Measurements from ENCODE around the gene PCDH15. TPM values are rescaled to one million over a fixed set of nuclear protein-coding genes. Genes with fewer than 3 reads are reported as not detected.
"Not testable (repeated sequence)": the region's sequence is repeated elsewhere in the genome, so short reads cannot be mapped to it uniquely, and the experiment has no call there.

PCDH15 gene
- total RNA-seq, 1 donor from 2014 or later = not detected

DNA sequence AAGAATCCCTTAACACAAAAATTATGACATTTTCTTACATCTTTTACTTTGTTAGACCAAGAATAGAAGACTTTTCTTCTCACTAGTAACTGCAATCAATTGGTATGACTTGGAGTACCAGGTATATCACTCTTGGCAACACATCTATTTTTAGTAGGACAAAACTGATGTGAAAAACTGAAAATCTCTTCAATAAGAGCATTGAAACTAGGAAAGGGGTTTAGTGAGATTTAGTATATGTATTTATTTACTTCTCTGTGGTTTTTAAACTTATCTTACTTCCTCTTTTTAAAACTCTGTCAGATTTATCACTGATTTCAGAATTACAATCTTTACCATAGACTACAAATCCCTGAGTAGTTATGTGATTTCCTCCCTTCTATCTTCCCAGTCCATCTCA is 366.2 kb downstream of the PCDH15 start:
- POLR2A ChIA-PET = no interaction called here
- intact Hi-C loops (cut with micrococcal nuclease) = no loop called here

GRCh38 chr10:54415483-54415882 is 385.5 kb downstream of the PCDH15 start:
- Mint-ChIP-seq H3K27ac (no peak overlapping the region), H3K36me3 (ENCODE audit: low read depth) (no peaks in the 10 kb centered on the region), H3K4me3 (no peak overlapping the region), H3K4me1 (no peaks in the 10 kb centered on the region), H3K27me3 (no peaks in the 10 kb centered on the region), H3K9me3 (peaks cover 7% of the 10 kb centered on the region)
- ChIA-PET POLR2A (no interaction called here), CTCF (no interaction called here)
- TF ChIP-seq CTCF (IDR thresholded peaks at IDR 0.05) = no peak
- DNase-seq = no peak
- ATAC-seq (ENCODE audit: low read depth) = no peak
- intact Hi-C loops (cut with micrococcal nuclease) = no loop called here

More for the DNA sequence above, 366.2 kb downstream of the PCDH15 start:
- DNase-seq (no peak), ATAC-seq (ENCODE audit: low read depth) (no peak)
- CTCF ChIA-PET = no interaction called here
- Mint-ChIP-seq H3K9me3 (peaks cover 8% of the 10 kb centered on the region), H3K27me3 (no peaks in the 10 kb centered on the region), H3K4me3 (no peak overlapping the region), H3K36me3 (ENCODE audit: low read depth) (no peaks in the 10 kb centered on the region), H3K27ac (no peak overlapping the region), H3K4me1 (no peaks in the 10 kb centered on the region)
- TF ChIP-seq CTCF (IDR thresholded peaks at IDR 0.05) = no peak

- H3K9me3 Mint-ChIP-seq = peaks cover 7% of the 10 kb centered on the region
Observed at GRCh38 chr10:54402576-54402975, 398.5 kb downstream of the PCDH15 start.

GRCh38 chr10:54396031-54396430 is 405.0 kb downstream of the PCDH15 start:
- DNase-seq = no peak
- ChIA-PET POLR2A (no interaction called here), CTCF (no interaction called here)
- ATAC-seq (ENCODE audit: low read depth) = no peak
- Mint-ChIP-seq H3K9me3 (peaks cover 4% of the 10 kb centered on the region), H3K4me1 (no peaks in the 10 kb centered on the region), H3K4me3 (no peak overlapping the region), H3K27ac (no peak overlapping the region), H3K36me3 (ENCODE audit: low read depth) (no peaks in the 10 kb centered on the region), H3K27me3 (no peaks in the 10 kb centered on the region)
- TF ChIP-seq CTCF (IDR thresholded peaks at IDR 0.05) = no peak
- intact Hi-C loops (cut with micrococcal nuclease) = no loop called here

More at GRCh38 chr10:54402576-54402975, 398.5 kb downstream of the PCDH15 start:
- CTCF ChIA-PET = no interaction called here
- TF ChIP-seq CTCF (IDR thresholded peaks at IDR 0.05) = no peak
- DNase-seq = no peak
- POLR2A ChIA-PET = no interaction called here
- Mint-ChIP-seq H3K27ac (no peak overlapping the region), H3K4me3 (no peak overlapping the region), H3K27me3 (no peaks in the 10 kb centered on the region), H3K4me1 (no peaks in the 10 kb centered on the region), H3K36me3 (ENCODE audit: low read depth) (no peaks in the 10 kb centered on the region)
- intact Hi-C loops (cut with micrococcal nuclease) = no loop called here
- no peak for ATAC-seq (ENCODE audit: low read depth)

DNA sequence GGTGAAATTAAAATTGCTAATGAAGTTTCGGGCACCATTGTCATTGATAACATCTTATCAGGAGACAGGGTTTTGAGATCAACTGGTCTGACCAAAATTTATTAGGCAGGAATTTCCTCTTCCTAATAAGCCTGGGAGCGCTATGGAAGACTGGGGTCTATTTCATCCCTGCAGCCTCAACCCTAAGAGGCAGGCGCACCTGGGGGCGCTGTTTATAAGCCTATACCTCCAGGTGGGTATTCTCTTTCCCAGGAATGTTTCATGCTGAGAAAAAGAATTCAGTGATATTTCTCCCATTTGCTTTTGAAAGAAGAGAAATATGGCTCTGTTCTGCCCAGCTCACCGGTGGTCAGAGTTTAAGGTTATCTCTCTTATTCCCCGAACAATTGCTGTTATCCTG is 406.4 kb downstream of the PCDH15 start:
- ATAC-seq (ENCODE audit: low read depth); H3K36me3 Mint-ChIP-seq (ENCODE audit: low read depth); H3K27me3 Mint-ChIP-seq; DNase-seq; intact Hi-C loops (cut with micrococcal nuclease); H3K27ac Mint-ChIP-seq; H3K9me3 Mint-ChIP-seq; H3K4me3 Mint-ChIP-seq; CTCF ChIA-PET; H3K4me1 Mint-ChIP-seq; POLR2A ChIA-PET: not testable (repeated sequence)

- CTCF ChIA-PET = no interaction called here
- H3K27ac Mint-ChIP-seq = no peak overlapping the region
- no peaks in the 10 kb centered on the region for H3K27me3 Mint-ChIP-seq
- ATAC-seq (ENCODE audit: low read depth) (no peak), DNase-seq (no peak)
- intact Hi-C loops (cut with micrococcal nuclease) = no loop called here
- no peak overlapping the region for H3K4me3 Mint-ChIP-seq
- no peaks in the 10 kb centered on the region for H3K9me3 Mint-ChIP-seq
- no peaks in the 10 kb centered on the region for H3K36me3 Mint-ChIP-seq (ENCODE audit: low read depth)
- no peak for TF ChIP-seq CTCF (IDR thresholded peaks at IDR 0.05)
- H3K4me1 Mint-ChIP-seq = no peaks in the 10 kb centered on the region
- POLR2A ChIA-PET = no interaction called here
Observed at GRCh38 chr10:54372179-54372578, 428.9 kb downstream of the PCDH15 start.
